Measurements from ENCODE around the gene PIAS2.

PIAS2 gene

DNA sequence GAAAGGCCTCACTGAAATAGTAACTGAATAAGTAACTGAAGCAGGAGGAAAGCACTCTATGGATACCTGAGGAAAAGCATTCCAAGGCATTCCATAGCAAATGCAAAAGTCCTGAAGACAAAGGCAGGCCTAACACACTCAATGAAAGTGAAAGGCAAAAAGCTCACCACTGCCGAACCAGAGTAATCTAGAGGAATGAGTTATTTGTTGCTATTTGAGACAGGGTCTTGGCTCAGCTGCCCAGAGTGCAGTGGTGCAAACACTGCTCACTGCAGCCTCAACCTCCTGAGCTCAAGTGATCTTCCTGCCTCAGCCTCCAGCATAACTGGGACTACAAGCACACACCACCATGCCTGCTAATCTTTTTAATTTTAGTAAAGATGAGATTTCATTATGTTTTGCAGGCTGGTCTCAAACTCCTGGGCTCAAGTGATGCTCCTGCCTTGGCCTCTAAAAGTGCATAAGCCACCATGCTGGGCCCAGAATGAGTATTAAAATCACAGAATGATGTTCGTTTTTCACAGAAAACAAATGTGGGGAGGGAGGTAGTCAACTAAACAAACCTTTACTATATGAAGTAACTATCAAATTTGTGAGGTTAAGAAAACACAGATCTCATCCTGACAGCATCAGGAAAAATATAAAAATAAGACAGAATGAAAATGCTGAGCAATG lies 17.9 kb downstream of the PIAS2 start:
- TF ChIP-seq CTCF (IDR thresholded peaks at IDR 0.05; ENCODE audit: insufficient read depth, low read length, missing control alignments) = no peak
- no peak overlapping the region for H3K4me3 ChIP-seq (ENCODE audit: low read depth, low read length)
- POLR2A ChIA-PET = no interaction called here
- DNase-seq (ENCODE audit: low read depth, low spot score) = no peak
- CTCF ChIA-PET = interaction anchor here (0.6 kb wide), 1 partner anchor 14 kb away, joined by 4 read pairs; no protein-coding TSS in a partner anchor

DNA sequence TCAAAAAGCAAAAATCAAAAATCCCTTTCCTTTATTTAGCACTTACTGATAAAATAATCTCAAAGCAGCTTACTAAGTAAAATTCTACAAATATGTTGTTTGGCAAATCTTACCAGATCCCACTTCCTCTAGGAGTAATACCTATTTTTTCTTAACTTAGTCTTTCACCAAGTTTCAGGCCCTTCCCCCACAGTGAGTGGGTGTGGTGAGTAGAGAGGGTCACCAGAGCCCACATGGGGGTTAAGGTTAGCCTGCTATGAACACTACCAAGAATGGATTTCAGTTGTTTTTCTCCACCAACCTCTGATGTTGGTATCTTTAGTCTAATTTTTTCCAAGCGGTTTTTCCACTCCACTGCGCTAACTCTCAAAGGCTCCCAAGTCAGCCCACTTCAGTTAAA lies 23.2 kb downstream of the PIAS2 start:
- H3K4me3 ChIP-seq (ENCODE audit: low read depth, low read length) = no peak overlapping the region
- ChIA-PET POLR2A (no interaction called here), CTCF (no interaction called here)
- no peak for TF ChIP-seq CTCF (IDR thresholded peaks at IDR 0.05; ENCODE audit: insufficient read depth, low read length, missing control alignments)
- no peak for DNase-seq (ENCODE audit: low read depth, low spot score)

GRCh38 chr18:46893360-46893759 lies 23.9 kb downstream of the PIAS2 start:
- POLR2A ChIA-PET = no interaction called here
- CTCF ChIA-PET = no interaction called here
- H3K4me3 ChIP-seq (ENCODE audit: low read depth, low read length) = no peak overlapping the region
- no peak for TF ChIP-seq CTCF (IDR thresholded peaks at IDR 0.05; ENCODE audit: insufficient read depth, low read length, missing control alignments)
- no peak for DNase-seq (ENCODE audit: low read depth, low spot score)

DNA sequence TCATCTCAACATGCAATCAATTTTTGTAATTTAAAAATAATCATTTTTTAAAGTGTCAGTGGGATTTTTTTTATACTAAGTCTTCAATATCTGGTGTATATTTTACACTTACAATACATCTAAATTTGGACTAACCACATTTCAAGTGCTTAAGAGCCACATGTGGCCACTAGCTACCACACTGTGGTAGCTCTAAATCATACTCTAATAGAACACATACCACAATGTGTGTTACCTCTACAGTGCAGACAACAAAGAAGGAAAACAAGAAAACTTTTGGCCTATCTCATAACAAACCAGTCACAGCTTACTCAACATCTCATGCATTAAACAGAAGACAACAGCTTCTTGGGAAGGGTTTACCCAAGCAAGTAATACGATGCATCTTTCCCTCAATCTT lies 24.5 kb downstream of the PIAS2 start:
- ChIA-PET POLR2A (no interaction called here), CTCF (no interaction called here)
- H3K4me3 ChIP-seq (ENCODE audit: low read depth, low read length) = no peak overlapping the region
- no peak for TF ChIP-seq CTCF (IDR thresholded peaks at IDR 0.05; ENCODE audit: insufficient read depth, low read length, missing control alignments)
- DNase-seq (ENCODE audit: low read depth, low spot score) = no peak

DNA sequence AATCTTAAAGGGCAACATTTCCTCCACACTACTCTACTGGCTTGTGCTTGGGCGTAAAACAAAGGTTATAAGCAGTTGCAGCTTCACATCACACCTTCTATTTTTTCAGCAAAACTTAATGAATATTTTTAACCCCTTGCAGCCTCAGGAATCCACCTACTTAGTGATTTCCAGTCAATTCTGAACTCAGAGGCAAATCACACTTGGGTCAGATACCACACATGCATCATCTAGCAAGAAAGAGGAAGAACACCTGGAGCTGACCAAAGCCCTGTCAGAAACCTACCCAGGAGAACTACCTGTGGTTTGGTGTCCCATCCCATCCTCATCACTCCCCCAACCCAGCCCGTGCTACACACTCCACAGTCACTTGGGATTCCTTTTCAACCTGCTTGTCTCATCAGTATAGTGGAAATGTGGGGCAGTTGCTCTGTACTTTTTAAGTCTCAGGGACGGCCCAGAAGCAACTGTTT lies 25.5 kb downstream of the PIAS2 start:
- no peak for DNase-seq (ENCODE audit: low read depth, low spot score)
- H3K4me3 ChIP-seq (ENCODE audit: low read depth, low read length) = no peak overlapping the region
- ChIA-PET CTCF (no interaction called here), POLR2A (no interaction called here)
- TF ChIP-seq CTCF (IDR thresholded peaks at IDR 0.05; ENCODE audit: insufficient read depth, low read length, missing control alignments) = no peak

- TF ChIP-seq CTCF (IDR thresholded peaks at IDR 0.05; ENCODE audit: insufficient read depth, low read length, missing control alignments) = no peak
- POLR2A ChIA-PET = no interaction called here
- CTCF ChIA-PET = no interaction called here
- H3K4me3 ChIP-seq (ENCODE audit: low read depth, low read length) = no peak overlapping the region
- DNase-seq (ENCODE audit: low read depth, low spot score) = no peak
These were observed 28.3 kb downstream of the PIAS2 start for GRCh38 chr18:46888965-46889364.
